NOMO-1 treated with DMSO at 0.1 percent for 48 hours (cell line): ENCODE measurements around the gene CLTA.
A peak's percentile ranks its signal among the peaks of the same experiment; 100 is the strongest.
"Not testable (repeated sequence)": the region's sequence is repeated elsewhere in the genome, so short reads cannot be mapped to it uniquely, and the experiment has no call there.

Experiments
- DNase-seq: peaks from one replicate; lab custom pipeline; 2025; ENCODE audit not compliant: unreplicated experiment; lab: John Stamatoyannopoulos, UW

Gene CLTA

DNA sequence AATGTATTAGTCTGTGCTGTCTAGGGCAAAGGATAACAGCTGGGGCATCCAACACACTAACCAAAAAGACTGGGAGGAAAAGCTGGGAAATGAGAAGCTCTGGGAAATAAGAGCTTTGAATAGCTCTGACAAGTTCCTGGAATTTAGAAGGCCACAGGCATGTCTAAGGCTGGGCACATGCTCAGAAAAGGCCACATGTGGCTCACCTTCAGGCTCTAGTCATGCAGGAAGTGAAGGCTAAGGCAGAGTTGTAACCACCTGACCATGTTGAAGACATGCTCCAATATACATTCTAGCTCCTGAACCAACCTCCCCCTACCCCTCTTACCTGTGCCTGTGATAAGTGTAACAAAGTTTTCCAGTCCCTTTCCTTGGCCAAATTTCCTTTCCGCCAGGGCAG is 31.7 kb downstream of the CLTA start:
- no peak for DNase-seq

DNA sequence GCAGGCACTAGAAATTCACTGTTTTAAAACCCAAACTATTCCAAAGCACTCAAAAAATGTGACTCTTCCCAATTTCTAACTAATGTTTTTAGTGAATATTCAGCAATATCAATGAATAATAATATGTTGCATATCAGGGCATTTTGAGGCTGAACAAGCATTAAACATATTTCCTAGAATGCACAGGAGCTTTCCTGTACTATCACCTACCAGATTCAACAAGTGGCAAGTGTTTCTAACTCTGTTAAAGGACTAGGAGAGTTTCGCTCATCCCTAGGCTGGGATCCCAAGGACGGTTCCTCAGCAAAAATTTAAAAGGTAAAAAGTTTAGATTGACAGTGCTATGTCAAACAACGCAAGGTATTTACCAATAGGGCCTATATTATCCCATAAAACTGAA is 46.5 kb downstream of the CLTA start:
- no peak for DNase-seq

DNA sequence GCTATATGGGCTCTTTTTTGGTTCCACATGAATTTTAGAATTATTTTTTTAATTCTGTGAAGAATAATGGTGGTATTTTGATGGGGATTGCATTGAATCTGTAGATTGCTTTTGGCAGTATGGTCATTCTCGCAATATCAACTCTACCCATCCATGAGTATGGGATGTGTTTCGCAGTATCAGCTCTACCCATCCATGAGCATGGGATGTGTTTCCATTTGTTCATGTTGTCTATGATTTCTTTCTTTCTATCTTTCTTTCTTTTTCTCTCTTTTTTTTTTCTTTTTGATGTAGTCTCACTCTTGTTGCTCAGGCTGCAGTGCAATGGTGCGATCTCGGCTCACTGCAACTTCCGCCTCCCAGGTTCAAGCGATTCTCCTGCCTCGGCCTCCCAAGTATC is 48.5 kb downstream of the CLTA start:
- DNase-seq = not testable (repeated sequence)

DNA sequence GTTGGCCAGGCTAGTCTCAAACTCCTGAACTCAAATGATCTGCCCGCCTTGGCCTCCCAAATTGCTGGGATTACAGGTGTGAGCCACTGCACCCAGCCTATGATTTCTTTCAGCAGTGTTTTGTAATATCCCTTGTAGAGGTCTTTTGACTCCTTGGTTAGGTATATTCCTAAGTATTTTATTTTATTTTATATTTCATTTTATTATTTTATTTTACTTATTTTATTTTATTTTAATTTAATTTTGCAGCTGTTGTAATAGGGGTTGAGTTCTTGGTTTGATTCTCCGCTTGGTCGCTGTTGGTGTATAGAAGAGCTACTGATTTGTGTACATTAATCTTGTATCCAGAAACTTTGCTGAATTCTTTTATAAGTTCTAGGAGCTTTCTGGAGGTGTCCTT is 49.0 kb downstream of the CLTA start:
- DNase-seq = not testable (repeated sequence)

DNA sequence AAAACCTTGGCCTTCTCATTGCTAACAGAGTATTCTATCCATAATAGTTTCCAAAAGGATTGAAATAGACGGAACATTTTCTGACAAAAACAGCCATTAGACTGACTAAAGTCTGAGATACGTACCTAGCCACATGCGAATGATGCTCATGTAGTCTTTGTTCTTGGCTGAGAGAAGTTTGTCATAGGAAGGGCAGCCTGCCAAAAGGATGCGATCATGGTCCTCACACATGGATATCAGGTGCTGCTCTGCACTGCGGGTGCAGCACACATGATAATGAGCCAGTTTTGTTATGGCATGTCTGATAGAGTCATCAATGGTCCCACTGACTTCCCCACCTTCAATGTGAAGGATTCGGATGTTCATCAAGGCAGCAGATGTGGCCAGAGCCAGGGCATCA is 55.2 kb downstream of the CLTA start:
- DNase-seq = no peak

DNA sequence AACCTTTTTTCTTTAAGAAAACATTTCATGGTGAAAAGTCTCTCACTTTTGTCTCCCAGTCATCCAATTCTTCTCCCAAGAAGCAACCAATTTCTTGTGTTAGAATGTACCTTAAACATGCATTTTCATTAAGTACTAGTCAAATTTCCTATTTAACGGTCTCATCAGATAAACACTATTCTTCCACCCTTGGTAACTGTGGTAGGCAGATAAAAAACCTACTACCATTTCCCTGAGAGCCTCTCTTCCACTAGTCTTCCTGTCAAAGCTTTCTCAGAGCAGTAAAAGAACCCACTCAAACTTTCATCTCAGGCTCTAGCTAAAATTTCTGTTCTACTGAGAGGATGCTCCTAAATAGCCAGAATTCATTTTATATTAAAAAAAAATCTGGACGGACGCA is 56.6 kb downstream of the CLTA start:
- no peak for DNase-seq

DNA sequence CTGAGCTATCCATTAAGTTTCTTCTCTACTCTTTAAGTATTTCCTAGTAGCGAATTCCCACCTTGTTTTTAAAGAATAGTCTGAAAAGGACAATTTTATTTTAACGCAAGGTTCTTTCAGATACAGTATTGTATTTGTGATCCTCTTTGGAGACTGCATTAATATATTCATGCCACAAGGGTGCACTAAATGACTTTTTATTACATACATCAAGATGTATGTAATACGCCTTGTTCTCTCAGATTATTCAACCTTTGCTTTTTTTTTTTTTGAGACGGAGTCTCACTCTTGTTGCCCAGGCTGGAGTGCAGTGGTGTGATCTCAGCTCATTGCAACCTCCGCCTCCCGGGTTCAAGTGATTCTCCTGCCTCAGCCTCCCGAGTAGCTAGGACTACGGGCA is 57.3 kb downstream of the CLTA start:
- peak; percentile 64 for DNase-seq

DNA sequence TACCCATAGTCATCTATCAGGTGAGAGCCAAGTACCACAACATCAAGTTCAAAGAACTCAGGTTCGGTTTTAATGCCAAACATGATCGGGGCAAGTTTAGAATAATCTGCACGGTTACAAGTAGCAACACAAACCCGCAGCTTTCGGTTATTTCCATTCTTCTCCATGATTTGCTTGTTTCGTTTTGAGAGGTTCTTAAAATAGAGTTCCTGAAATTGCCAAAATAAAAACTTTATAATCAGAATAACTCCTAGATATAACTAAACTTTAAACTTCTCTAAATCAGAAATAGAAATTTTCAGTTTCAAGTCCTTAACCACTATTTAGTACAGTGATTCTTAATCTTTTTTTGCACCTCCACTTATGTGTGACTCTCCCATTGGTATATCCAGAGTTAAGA is 58.5 kb downstream of the CLTA start:
- no peak for DNase-seq

DNA sequence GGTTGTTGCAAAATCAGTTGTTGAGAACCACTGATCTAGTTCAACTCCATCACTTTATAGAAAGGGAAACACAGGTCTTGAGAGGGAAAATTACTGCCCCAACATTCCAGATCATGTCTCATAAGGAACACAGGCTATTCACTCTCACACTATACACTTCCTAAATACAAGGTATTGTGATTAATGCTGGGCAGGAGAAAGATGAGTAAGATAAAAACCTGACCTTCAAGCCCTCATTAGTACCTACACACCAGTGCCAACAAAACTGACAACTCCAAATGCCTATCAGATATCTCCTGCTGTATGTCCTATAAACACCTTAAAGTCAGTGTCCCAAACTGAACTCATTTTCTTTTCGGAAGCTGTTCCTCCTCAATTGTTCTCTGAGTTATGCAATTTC is 59.4 kb downstream of the CLTA start:
- no peak for DNase-seq

DNA sequence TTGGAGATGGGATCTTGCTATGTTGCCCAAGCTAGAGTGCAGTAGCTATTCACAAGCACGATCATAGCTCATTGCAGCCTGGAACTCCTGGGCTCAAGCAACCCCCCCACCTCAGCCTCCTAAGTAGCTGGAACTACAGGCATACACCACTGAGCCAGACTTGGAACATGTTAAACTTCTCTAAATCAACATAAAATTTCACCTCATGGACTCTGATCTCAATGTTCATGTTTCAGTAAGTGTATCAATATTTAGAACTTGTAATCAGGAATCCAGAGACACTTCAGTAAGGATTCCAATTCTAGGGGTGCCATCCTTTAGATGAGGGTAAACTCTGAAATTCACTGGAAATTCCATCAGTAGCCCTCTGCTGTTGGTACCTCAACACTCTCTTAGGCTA is 60.7 kb downstream of the CLTA start:
- DNase-seq = no peak

DNA sequence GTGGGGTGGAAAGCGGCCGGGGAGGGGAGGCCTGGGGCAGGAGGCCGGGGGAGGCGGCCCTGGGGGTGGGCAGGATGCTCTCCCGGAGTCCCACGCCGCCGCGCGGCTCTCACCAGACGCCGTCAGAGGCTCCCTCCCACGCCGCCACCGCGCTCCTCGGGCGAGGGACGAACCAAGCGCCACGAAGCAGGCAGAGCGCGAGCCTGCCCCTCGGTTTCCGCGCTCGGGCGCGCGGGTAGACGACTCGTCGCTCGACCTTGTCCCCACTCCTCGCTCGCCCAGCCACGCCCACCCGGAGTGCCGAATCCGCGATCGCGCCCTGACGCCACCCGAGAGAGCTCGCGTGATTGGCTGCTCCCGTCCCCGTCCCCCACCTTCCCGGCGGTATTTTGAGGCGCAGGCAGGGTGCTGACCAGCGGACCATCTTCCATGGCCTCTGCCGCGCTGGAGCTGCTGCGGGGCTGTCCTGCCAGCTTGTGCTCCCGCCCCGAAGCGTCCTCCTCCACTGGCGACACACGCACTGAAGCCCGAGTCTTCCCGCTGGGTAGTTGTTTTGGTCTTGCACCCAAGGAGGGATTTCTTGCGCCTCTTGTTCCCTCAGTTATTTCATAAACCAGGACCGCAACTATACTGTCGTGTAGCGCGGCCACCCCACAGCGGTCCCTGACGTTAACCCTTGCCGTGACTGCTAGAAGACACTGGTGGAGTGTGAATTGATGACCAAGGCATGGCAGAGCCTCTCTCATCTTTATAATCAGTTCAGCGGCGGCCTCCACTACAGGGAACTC is 67.7 kb downstream of the CLTA start, which contains the start of gene GNE:
Gene GNE (minus strand): TSS at position 241 of the 788 bp plus-strand sequence. CDS start 9,093 bp downstream, outside the sequence.
- peak; percentile 97 for DNase-seq

DNA sequence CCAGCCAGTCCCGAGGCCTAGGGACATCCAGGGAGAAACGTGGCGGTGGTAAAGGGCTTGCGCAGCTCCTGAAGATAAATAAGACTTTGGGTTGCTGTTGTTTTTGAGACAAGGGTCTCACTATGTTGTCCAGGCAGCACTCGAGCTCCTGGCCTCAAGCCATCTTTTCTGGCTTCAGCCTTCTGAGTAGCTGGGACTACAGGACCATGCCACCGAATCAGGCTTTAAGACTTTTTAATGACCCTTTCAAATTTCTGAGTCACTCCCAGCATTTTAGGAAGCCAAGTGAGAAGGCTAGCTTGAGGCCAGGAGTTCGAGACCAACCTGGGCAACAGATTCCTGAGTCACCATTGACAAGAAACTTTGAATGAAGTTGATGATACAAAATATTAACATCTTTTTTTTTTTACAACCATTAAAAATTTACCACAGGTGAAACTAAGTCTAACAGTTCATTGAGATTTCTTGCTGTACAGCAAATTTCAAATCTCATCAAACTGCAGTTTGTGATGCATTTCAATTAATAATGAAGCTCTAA is 68.3 kb downstream of the CLTA start:
- no peak for DNase-seq
